GM21515 (cell line): ENCODE data around the gene DSE.
"Not testable (repeated sequence)": the region's sequence is repeated elsewhere in the genome, so short reads cannot be mapped to it uniquely, and the experiment has no call there.

Experiments used
- ATAC-seq: cut with Tn5 transposase; IDR thresholded peaks from one replicate; pipeline ENCODE4 v1.9.1; 2021; ENCODE audit not compliant: unreplicated experiment

Gene DSE

DNA sequence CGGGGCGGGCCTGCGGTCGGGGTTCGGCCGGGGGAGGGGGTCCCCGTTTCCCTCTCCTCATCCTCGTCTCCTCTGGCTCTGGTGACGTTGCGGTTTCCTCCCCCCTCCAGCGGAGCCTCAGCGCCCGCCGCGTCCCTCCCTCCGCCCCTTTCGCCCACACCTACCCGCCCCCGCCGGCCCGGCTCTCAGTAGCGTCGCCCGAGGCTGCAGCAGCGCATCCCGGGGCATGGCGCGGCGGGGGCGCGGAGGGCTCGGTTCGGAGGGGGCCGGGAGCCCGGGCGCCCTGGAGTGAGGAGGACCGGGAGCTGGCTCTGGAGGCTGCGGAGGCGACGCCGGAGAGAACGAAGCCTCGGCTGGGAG is at the start of gene DSE:
Gene DSE (plus strand): TSS at position 188 of the 360 bp plus-strand sequence. CDS start 28,304 bp downstream, outside the sequence.
- ATAC-seq, result peak; percentile 73

DNA sequence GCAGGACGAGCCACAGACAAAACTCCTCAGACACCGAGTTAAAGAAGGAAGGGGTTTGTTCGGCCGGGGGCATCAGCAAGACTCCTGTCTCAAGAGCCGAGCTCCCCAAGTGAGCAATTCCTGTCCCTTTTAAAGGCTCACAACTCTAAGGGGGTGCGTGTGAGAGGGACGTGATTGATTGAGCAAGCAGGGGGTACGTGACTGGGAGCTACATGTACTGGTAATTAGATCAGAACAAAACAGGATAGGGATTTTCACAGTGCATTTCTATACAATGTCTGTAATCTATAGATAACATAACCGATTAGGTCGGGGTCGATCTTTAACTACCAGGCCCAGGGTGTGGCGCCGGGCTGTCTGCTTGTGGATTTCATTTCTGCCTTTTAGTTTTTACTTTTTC is 48.8 kb upstream of the DSE start:
- not testable (repeated sequence) for ATAC-seq

GRCh38 chr6:116323863-116324262 is 46.9 kb upstream of the DSE start:
- ATAC-seq, result no peak

GRCh38 chr6:116325634-116326132 is 45.1 kb upstream of the DSE start:
- not testable (repeated sequence) for ATAC-seq

- no peak for ATAC-seq
Measured at GRCh38 chr6:116326181-116326671, 44.5 kb upstream of the DSE start.

GRCh38 chr6:116326996-116327395 is 43.8 kb upstream of the DSE start:
- ATAC-seq, result no peak

DNA sequence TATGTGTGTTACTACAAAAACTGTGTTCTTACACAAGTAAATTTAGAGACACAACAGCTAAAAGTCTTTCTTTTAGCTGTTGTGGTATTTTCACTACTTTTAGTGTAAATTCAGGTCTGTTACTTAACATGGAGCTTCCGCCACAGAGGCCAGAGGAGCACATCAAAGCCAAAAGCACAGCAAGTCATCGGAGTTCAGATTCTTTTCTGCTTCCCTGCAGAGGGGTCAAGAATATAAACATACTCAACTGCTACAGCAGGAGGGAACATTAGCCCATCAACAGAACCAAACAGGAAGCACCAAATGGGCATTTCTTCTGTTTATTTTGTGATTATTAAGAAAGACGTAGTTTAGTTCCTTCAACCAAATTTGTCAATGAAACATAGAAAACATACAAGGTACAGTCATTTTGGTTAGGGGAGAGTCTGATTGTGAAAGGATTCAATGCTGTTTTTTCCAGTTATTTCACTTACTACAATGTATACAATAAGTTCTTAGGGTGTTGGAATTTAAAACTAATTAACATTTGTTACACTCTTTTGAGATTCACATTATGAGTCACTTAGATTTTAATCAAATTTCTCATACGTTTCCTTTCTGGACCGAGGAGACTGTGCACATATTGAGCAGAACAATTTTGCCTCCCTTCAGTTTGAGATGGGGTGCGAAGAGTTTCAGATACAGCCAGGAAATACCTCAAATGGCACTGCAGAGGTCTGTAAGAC is 42.8 kb upstream of the DSE start:
- no peak for ATAC-seq

DNA sequence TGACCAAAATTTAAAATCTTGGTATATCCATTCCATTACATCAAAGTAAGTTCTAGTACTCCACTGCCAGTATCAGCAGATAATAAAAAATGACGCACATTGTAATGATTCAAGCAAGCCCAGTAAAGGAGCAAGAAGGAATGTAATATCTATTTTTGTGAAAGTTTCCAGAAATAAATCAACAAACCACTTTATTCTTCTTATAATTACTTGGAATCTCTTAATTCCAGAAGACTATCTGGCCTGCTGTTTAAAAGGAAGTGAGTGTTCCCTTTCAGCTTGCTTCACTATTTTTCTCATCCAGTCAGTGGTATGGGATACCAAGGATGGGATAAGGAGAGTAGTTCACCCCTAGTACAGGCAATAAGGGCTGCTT is 42.2 kb upstream of the DSE start:
- no peak for ATAC-seq

- no peak for ATAC-seq
Measured at GRCh38 chr6:116329156-116329555, 41.6 kb upstream of the DSE start.

DNA sequence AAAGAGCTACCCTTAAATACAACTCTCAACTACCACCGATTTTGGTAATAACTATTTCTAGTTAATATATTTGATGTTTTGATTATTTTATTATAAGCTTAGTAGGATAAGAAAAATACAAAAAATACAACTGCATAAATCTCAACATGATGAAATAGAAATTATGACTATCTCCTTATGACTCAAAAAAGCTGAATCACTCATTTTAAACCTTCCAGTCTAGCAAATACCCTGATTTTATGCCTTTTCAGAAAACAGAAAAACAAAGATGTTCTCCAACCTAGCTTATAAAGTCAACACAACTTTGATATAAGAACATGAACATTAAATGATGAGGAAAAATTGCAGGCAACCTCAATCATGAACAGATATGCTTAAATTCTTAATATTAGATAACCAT is 40.2 kb upstream of the DSE start:
- ATAC-seq, result no peak

DNA sequence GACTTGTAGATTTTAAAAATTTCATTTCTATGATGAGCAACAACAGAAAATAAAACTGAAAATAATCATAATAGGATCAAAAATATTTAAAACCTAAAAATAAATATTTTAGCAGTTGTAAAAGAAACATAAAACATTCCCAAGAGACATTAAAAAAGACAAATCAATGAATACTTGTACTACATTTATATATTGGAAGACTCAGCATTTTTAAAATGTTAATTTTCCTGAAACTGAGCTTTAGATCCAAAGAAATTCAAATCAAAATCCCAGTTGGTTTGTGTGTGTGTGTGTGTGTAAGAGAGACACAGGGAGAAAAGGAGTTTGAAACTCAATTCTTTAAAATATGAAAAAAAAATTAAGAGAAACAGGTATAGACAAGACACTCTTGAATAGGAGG is 38.7 kb upstream of the DSE start:
- ATAC-seq, result no peak

- not testable (repeated sequence) for ATAC-seq
Measured at GRCh38 chr6:116334638-116335409, 35.9 kb upstream of the DSE start.

DNA sequence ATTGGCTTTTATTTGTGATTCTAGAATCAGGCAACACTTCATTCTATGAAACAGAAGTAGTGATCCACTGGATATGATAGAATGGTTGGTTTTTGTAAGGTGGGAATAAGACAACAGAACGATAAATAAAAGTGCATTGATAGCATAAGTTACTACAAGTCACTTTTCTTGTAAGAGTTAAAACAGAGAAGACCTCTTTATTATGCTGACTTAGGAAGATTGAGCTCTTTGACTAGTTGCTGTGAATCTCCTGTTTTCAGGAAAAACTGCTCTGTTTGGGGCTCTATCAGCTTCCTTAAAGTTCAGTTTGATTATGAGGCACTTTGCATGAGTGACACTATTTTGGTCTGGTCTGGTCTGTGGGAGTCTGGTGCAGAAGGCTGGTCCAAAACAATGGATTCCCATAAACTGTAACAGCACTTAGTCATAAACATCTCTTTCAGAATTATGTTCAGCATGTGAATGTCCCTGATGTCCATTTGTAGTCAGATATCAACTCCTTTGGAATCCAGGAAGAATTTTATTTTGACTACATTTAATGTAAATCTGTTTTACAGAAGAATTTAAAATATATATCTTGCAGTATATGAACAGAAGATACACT is 35.0 kb upstream of the DSE start:
- no peak for ATAC-seq

DNA sequence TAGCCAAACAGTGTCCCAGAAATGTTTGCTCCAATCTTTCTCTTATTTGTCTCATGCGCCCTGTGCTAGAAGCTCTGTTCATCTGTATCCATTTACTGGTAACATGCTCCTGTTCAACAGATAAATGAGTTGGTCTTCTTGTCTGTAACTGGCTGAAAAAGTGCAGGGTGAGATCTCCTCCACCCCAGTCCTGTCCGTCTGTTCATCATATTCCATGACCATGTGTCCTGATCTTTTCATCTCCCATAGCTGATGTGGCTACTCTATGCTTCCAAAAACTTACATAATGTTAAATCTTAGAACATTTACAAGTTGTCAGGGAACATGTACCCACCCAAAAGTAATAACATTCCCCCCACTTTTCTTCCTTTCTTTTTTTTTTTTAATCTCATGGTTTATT is 31.8 kb upstream of the DSE start:
- no peak for ATAC-seq

DNA sequence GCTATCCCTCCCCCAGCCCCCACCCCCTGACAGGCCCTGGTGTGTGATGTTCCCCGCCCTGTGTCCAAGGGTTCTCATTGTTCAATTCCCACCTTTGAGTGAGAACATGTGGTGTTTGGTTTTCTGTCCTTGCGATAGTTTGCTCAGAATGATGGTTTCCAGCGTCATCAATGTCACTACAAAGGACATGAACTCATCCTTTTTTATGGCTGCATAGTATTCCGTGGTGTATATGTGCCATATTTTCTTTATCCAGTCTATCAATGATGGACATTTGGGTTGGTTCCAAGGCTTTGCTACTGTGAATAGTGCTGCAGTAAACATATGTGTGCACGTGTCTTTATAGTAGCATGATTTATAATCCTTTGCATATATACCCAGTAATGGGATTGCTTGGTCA is 30.1 kb upstream of the DSE start:
- not testable (repeated sequence) for ATAC-seq

- ATAC-seq, result no peak
Measured at GRCh38 chr6:116349216-116349615, 21.5 kb upstream of the DSE start.

DNA sequence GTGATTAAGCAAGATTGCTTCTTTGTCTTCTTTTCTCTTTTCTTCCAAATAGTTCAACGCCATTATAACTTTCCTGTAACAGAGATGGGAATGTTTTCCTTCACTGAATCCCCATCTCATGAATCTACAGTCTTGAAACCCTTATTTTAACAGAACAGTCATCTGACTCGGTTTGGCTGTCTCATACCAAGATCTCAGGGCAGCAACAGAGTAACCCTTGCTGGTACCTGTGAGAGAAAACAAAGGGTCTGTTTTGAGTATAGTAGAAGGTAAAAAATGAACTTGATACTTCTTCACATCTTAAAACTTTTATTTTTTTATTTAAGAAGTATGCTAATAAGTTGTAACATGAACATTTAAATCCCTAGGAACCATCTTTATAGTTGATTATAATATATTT is 19.6 kb upstream of the DSE start:
- ATAC-seq, result no peak

DNA sequence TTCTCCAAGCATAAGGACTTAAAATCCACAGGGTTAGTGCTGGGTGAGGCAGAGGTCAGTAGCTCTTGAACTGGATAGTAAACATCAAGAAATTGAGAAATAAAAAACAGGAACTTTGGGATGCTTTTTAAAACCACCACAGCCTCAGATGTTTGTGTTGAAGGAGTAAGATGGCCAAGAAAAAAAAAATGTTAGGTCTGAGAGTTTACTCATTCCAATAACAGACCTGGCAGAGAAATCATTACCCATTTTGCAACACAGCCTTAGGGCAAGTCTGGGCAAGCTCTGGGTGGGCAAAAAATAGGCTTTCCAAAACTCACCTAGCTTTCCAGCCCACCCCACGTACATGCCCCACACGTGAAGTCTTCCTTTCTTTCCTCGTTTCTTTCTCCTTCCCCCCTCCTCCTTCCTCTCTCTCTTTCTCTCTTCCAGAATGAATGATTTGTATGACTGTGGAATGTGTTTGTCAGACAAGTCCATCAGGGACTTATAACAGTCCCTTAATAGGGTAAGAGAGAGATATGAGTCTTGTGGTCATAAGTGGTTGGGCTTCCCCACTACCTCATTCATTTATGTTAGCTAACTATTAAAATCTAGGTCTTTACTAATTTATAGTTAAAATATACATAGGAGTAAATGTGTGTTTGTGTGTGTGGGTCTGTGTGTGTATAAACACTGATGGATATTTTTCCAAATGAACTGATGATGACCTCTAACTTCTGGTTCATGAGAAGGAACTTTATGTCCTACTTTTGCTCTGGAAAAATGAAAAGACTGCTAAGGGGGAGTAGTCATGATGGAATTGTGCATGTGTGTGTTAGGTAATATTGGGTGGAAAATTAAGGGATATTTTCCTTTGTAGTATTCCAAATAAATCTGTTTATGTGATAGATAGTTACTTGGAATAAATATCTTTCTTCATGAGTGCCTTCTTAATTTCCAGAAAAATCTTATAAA is 18.0 kb upstream of the DSE start:
- no peak for ATAC-seq

- ATAC-seq, result no peak
Measured at GRCh38 chr6:116354236-116354635, 16.5 kb upstream of the DSE start.

DNA sequence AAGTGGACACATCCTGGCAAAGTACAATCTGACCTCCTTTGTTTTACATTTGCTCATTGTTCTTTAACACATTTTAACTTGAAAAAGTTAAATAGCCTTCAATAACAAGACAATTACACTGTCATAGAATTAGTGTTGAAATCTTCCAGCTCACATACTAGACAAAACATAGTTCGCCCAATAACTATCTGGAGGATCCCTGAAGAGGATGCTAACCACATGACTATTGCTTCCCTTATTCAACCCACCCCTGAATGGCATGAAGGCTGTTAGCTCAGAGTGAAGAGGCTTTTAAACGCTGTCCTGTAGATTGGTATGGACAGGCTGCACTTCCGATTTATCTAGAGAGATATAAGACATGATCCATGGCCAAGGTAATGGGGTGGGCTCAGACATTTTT is 15.0 kb upstream of the DSE start:
- no peak for ATAC-seq

- no peak for ATAC-seq
Measured at GRCh38 chr6:116359131-116359530, 11.6 kb upstream of the DSE start.
